ENCODE results near the gene FGFRL1. TPM values are rescaled to one million over a fixed set of nuclear protein-coding genes. Genes with fewer than 3 reads are reported as not detected.

Gene FGFRL1
- total and polyA plus RNA-seq, 2 experiments from 2014 or later, result 28.1 to 34.0 TPM

GRCh38 chr4:1047106-1047975, 35.9 kb downstream of the FGFRL1 start:
- DNase-seq (ENCODE audit: low spot score), result no peak
- H3K9me2 ChIP-seq (replicated peaks; ENCODE audit: insufficient read depth), result no peaks in the 10 kb centered on the region
- 83% methylated on average over 41 of the region's 41 CpGs for WGBS (ENCODE audit: low lambda C conversion rate, missing lambda C conversion rate)
- no peaks in the 10 kb centered on the region for H3K9me3 ChIP-seq (ENCODE audit: low read depth)
- no peaks in the 10 kb centered on the region for H4K20me1 ChIP-seq (ENCODE audit: insufficient read depth, poor library complexity, severe bottlenecking)
- peaks cover 5% of the 10 kb centered on the region for H3K27me3 ChIP-seq
- peaks cover 16% of the 10 kb centered on the region for H3K4me1 ChIP-seq (ENCODE audit: insufficient read depth)
- no peak overlapping the region for H3K4me3 ChIP-seq
- H3K27ac ChIP-seq, result no peak overlapping the region
- no peaks in the 10 kb centered on the region for H3K79me2 ChIP-seq
- H2AFZ ChIP-seq, result no peak overlapping the region
- TF ChIP-seq EZH2 (IDR thresholded peaks at IDR 0.05; ENCODE audit: borderline replicate concordance), result no peak
- no peak for TF ChIP-seq CTCF (IDR thresholded peaks at IDR 0.05; ENCODE audit: poor library complexity)
- TF ChIP-seq EZH2phosphoT487 (IDR thresholded peaks at IDR 0.05; ENCODE audit: low read depth, severe bottlenecking, unreplicated experiment), result no peak
- H3K36me3 ChIP-seq (replicated peaks; ENCODE audit: insufficient read depth, low read depth), result no peaks in the 10 kb centered on the region
- H3K4me2 ChIP-seq, result peak overlapping the region; percentile 26

GRCh38 chr4:1047976-1048772, 36.7 kb downstream of the FGFRL1 start:
- no peaks in the 10 kb centered on the region for H3K9me3 ChIP-seq (ENCODE audit: low read depth)
- no peak overlapping the region for H3K4me2 ChIP-seq
- H3K4me1 ChIP-seq (ENCODE audit: insufficient read depth), result peaks cover 19% of the 10 kb centered on the region
- H2AFZ ChIP-seq, result no peak overlapping the region
- no peaks in the 10 kb centered on the region for H3K79me2 ChIP-seq
- TF ChIP-seq EZH2 (IDR thresholded peaks at IDR 0.05; ENCODE audit: borderline replicate concordance) (no peak), EZH2phosphoT487 (IDR thresholded peaks at IDR 0.05; ENCODE audit: low read depth, severe bottlenecking, unreplicated experiment) (no peak), CTCF (IDR thresholded peaks at IDR 0.05; ENCODE audit: poor library complexity) (no peak)
- no peak overlapping the region for H3K4me3 ChIP-seq
- 90% methylated on average over 32 of the region's 34 CpGs for WGBS (ENCODE audit: low lambda C conversion rate, missing lambda C conversion rate)
- H3K27ac ChIP-seq, result no peak overlapping the region
- no peaks in the 10 kb centered on the region for H3K36me3 ChIP-seq (replicated peaks; ENCODE audit: insufficient read depth, low read depth)
- DNase-seq (ENCODE audit: low spot score), result no peak
- H3K27me3 ChIP-seq, result peaks cover 7% of the 10 kb centered on the region
- H3K9me2 ChIP-seq (replicated peaks; ENCODE audit: insufficient read depth), result no peaks in the 10 kb centered on the region
- no peaks in the 10 kb centered on the region for H4K20me1 ChIP-seq (ENCODE audit: insufficient read depth, poor library complexity, severe bottlenecking)

GRCh38 chr4:1048773-1049590, 37.6 kb downstream of the FGFRL1 start:
- H3K9me2 ChIP-seq (replicated peaks; ENCODE audit: insufficient read depth), result no peaks in the 10 kb centered on the region
- H3K4me3 ChIP-seq, result no peak overlapping the region
- H3K9me3 ChIP-seq (ENCODE audit: low read depth), result no peaks in the 10 kb centered on the region
- H4K20me1 ChIP-seq (ENCODE audit: insufficient read depth, poor library complexity, severe bottlenecking), result no peaks in the 10 kb centered on the region
- 91% methylated on average over 13 of the region's 16 CpGs for WGBS (ENCODE audit: low lambda C conversion rate, missing lambda C conversion rate)
- no peak for TF ChIP-seq EZH2phosphoT487 (IDR thresholded peaks at IDR 0.05; ENCODE audit: low read depth, severe bottlenecking, unreplicated experiment)
- TF ChIP-seq EZH2 (IDR thresholded peaks at IDR 0.05; ENCODE audit: borderline replicate concordance), result no peak
- TF ChIP-seq CTCF (IDR thresholded peaks at IDR 0.05; ENCODE audit: poor library complexity), result no peak
- no peak overlapping the region for H2AFZ ChIP-seq
- H3K79me2 ChIP-seq, result no peaks in the 10 kb centered on the region
- H3K4me1 ChIP-seq (ENCODE audit: insufficient read depth), result peaks cover 13% of the 10 kb centered on the region
- H3K27me3 ChIP-seq, result peaks cover 11% of the 10 kb centered on the region
- H3K27ac ChIP-seq, result no peak overlapping the region
- no peak overlapping the region for H3K4me2 ChIP-seq
- H3K36me3 ChIP-seq (replicated peaks; ENCODE audit: insufficient read depth, low read depth), result no peaks in the 10 kb centered on the region
- DNase-seq (ENCODE audit: low spot score), result no peak
